Panc1 (cell line): ENCODE data around the gene TTC27. TPM values are rescaled to one million over a fixed set of nuclear protein-coding genes. Genes with fewer than 3 reads are reported as not detected.

Experiments used
- ATAC-seq: fragments of 200-7000 bp; cut with Tn5 transposase; 2 replicates; pipeline ENCODE4 v1.9.1; 2020; ENCODE audit warnings: mild to moderate bottlenecking, moderate library complexity
- BruUV-seq: library from RNA; stranded (reverse); fragments of 400-500 nt; replicated peaks from 2 replicates; lab custom pipeline; 2021; lab: Mats Ljungman, UMichigan
- CTCF ChIA-PET: fragments of 300-600 bp; sonication (Branson Sonifier 250); formaldehyde crosslinking; loops from one replicate; lab custom pipeline; 2022; ENCODE audit warnings: antibody characterized with exemption; lab: Charles Lee
- POLR2A ChIA-PET: fragments of 300-600 bp; sonication (Branson Sonifier 250); formaldehyde crosslinking; loops from one replicate; lab custom pipeline; 2022; ENCODE audit warnings: antibody characterized with exemption; lab: Charles Lee
- DNase-seq: peaks from one replicate; pipeline ENCODE4 v3.0.0-alpha.2; 2010; ENCODE audit warnings: low read depth, low spot score
- H3K27ac ChIP-seq: 2 replicates; pipeline ENCODE4 v1.5.1; 2011; ENCODE audit warnings: mild to moderate bottlenecking, low read length, inconsistent platforms
- H3K27me3 ChIP-seq: fragments of 200-500 bp; sonication (Bioruptor generic); 2 replicates; pipeline ENCODE4 v1.6.0; 2014; ENCODE audit warnings: low read length, inconsistent platforms; ENCODE audit not compliant: control insufficient read depth, insufficient read depth
- H3K36me3 ChIP-seq: fragments of 200-500 bp; sonication (Bioruptor generic); 2 replicates; pipeline ENCODE4 v1.5.1; 2014; ENCODE audit warnings: inconsistent platforms, mild to moderate bottlenecking, low read length, moderate library complexity; ENCODE audit not compliant: control insufficient read depth, insufficient read depth
- H3K4me1 ChIP-seq: 2 replicates; pipeline ENCODE4 v1.5.1; 2011; ENCODE audit warnings: inconsistent platforms, mild to moderate bottlenecking, low read length, moderate library complexity; ENCODE audit not compliant: control insufficient read depth, insufficient read depth
- H3K4me3 ChIP-seq, 2 experiments: 2 replicates each; pipeline ENCODE4 v1.5.1; 2011 to 2012; ENCODE audit warnings: low read depth in 2 of 2, low read length in 2 of 2, mild to moderate bottlenecking in 2 of 2, inconsistent platforms in 1 of 2, moderate library complexity in 1 of 2
- H3K9me3 ChIP-seq: fragments of 200-500 bp; sonication (Bioruptor generic); 2 replicates; pipeline ENCODE4 v1.5.1; 2014; ENCODE audit warnings: low read depth, mild to moderate bottlenecking, inconsistent platforms, low read length, moderate library complexity; ENCODE audit not compliant: control insufficient read depth, insufficient read depth
- POLR2AphosphoS5 ChIP-seq: IDR thresholded peaks from 2 replicates; pipeline ENCODE4 v1.6.1; 2012; ENCODE audit warnings: mild to moderate bottlenecking, low read depth, low read length, moderate library complexity
- SIN3A ChIP-seq: IDR thresholded peaks from 2 replicates; pipeline ENCODE4 v1.6.1; 2012; ENCODE audit warnings: low read depth, mild to moderate bottlenecking, low read length, moderate library complexity, borderline replicate concordance; ENCODE audit not compliant: insufficient read depth
- TCF7L2 ChIP-seq: IDR thresholded peaks from 2 replicates; pipeline ENCODE4 v1.6.1; 2011; ENCODE audit warnings: mild to moderate bottlenecking, low read depth, low read length, inconsistent platforms
- in situ Hi-C: cut with HindIII; loops from 2 replicates; pipeline ENCODE4 v1.10.0; 2016; ENCODE audit warnings: low sequenced_read_pairs, low pct_unique_long_range_greater_than_20kb
- intact Hi-C: fragments of 100-400 bp; cut with micrococcal nuclease; formaldehyde crosslinking; loops from one replicate; pipeline ENCODE4 v1.10.0; 2022; ENCODE audit not compliant: unreplicated experiment
- total RNA-seq: library from RNA; stranded (reverse); gene quantifications from one replicate; pipeline ENCODE4 v1.2.1, GENCODE V29; 2021; ENCODE audit not compliant: unreplicated experiment
- TF ChIP-seq, protein P1 (sequence below), 2 experiments: IDR thresholded peaks; 2 replicates each; pipeline ENCODE4 v1.6.1; 2011 to 2012; ENCODE audit warnings: low read depth in 2 of 2, control low read depth in 1 of 2, low read length in 1 of 2, mild to moderate bottlenecking in 1 of 2, moderate library complexity in 1 of 2; ENCODE audit not compliant: insufficient read depth in 1 of 2
- TF ChIP-seq, protein P2 (sequence below): fragments of 450-650 bp; IDR thresholded peaks from 2 replicates; pipeline ENCODE4 v1.5.1; 2017; ENCODE audit warnings: mild to moderate bottlenecking

Gene TTC27
- total RNA-seq, 1 experiment from 2014 or later: 24.7 TPM

DNA sequence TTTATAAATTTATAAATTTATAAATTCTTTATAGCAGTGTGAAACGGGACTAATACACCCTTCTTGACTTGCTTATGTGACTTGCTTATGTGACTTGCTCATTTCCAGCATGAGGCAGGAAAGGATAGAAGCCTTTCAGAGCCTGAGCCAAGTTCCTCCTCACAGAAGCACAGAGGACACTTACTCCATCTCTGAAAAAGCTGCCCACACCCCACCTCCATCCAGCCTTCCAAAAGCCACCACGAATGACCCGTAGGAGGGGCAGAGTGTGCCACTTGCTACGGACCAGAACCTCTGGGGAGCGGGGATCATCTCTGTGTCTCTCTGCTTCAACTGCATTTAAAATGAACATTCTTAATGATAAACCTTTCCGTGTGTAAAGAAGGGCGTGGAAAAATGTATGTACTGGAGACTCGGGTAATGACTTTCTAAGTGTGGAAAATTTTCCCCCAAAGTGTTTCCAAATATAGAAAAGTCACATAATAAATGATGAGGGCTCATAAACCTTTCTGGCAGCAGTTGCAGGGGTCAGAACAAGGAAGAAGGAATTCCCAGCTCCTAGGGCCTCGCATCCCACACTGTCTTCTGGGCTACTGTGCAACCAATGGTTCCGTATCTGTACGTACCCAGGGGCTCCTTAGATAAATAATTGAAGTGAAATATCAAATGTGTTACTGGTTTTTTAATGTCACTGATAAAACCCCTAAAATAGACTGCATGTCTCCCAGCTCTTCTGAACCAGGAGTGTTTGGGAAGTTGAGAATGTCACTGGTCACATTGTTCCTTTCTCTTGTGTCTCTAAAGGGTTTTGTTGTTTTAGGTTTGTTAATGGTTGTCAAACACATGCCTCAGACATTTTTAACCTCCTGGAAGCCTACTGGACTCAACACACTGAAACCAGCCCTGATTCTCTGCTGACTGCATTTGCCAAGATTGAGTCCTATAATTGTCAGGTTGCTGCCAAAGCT, 214.4 kb downstream of the TTC27 start:
- no peak overlapping the region for H3K27ac ChIP-seq
- DNase-seq: no peak
- intact Hi-C loops: no loop called here
- in situ Hi-C loops: no loop called here
- no TSS peak for BruUV-seq
- TF ChIP-seq, protein P1, sequence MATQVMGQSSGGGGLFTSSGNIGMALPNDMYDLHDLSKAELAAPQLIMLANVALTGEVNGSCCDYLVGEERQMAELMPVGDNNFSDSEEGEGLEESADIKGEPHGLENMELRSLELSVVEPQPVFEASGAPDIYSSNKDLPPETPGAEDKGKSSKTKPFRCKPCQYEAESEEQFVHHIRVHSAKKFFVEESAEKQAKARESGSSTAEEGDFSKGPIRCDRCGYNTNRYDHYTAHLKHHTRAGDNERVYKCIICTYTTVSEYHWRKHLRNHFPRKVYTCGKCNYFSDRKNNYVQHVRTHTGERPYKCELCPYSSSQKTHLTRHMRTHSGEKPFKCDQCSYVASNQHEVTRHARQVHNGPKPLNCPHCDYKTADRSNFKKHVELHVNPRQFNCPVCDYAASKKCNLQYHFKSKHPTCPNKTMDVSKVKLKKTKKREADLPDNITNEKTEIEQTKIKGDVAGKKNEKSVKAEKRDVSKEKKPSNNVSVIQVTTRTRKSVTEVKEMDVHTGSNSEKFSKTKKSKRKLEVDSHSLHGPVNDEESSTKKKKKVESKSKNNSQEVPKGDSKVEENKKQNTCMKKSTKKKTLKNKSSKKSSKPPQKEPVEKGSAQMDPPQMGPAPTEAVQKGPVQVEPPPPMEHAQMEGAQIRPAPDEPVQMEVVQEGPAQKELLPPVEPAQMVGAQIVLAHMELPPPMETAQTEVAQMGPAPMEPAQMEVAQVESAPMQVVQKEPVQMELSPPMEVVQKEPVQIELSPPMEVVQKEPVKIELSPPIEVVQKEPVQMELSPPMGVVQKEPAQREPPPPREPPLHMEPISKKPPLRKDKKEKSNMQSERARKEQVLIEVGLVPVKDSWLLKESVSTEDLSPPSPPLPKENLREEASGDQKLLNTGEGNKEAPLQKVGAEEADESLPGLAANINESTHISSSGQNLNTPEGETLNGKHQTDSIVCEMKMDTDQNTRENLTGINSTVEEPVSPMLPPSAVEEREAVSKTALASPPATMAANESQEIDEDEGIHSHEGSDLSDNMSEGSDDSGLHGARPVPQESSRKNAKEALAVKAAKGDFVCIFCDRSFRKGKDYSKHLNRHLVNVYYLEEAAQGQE (IDR thresholded peaks at IDR 0.05; ENCODE audit: insufficient read depth in 1 of 2, low read depth in 2 of 2, low read length in 1 of 2): no peak
- TF ChIP-seq TCF7L2 (no peak), POLR2AphosphoS5 (no peak), SIN3A (no peak)
- TF ChIP-seq, protein P2, sequence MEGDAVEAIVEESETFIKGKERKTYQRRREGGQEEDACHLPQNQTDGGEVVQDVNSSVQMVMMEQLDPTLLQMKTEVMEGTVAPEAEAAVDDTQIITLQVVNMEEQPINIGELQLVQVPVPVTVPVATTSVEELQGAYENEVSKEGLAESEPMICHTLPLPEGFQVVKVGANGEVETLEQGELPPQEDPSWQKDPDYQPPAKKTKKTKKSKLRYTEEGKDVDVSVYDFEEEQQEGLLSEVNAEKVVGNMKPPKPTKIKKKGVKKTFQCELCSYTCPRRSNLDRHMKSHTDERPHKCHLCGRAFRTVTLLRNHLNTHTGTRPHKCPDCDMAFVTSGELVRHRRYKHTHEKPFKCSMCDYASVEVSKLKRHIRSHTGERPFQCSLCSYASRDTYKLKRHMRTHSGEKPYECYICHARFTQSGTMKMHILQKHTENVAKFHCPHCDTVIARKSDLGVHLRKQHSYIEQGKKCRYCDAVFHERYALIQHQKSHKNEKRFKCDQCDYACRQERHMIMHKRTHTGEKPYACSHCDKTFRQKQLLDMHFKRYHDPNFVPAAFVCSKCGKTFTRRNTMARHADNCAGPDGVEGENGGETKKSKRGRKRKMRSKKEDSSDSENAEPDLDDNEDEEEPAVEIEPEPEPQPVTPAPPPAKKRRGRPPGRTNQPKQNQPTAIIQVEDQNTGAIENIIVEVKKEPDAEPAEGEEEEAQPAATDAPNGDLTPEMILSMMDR: no peak
- no peaks in the 10 kb centered on the region for H3K36me3 ChIP-seq
- H3K27me3 ChIP-seq: no peaks in the 10 kb centered on the region
- ChIA-PET CTCF (no interaction called here), POLR2A (no interaction called here)
- no peak for ATAC-seq
- H3K4me3 ChIP-seq: no peak overlapping the region
- no peaks in the 10 kb centered on the region for H3K9me3 ChIP-seq
- H3K4me1 ChIP-seq: no peaks in the 10 kb centered on the region

GRCh38 chr2:32843699-32844098, 215.8 kb downstream of the TTC27 start:
- H3K27me3 ChIP-seq: no peaks in the 10 kb centered on the region
- intact Hi-C loops: no loop called here
- CTCF ChIA-PET: interaction anchor here (0.7 kb wide), 1 partner anchor 9 kb away, joined by 9 read pairs; no protein-coding TSS in a partner anchor
- H3K36me3 ChIP-seq: no peaks in the 10 kb centered on the region
- no peaks in the 10 kb centered on the region for H3K9me3 ChIP-seq
- H3K4me3 ChIP-seq: no peak overlapping the region
- in situ Hi-C loops: no loop called here
- DNase-seq (no peak), ATAC-seq (no peak)
- POLR2A ChIA-PET: interaction anchor here (0.8 kb wide), 1 partner anchor 596 kb away, joined by 3 read pairs; no protein-coding TSS in a partner anchor
- no TSS peak for BruUV-seq
- no peaks in the 10 kb centered on the region for H3K4me1 ChIP-seq
- TF ChIP-seq, protein P2: no peak
- no peak for TF ChIP-seq TCF7L2
- no peak overlapping the region for H3K27ac ChIP-seq
